Ishikawa (cell line): ENCODE measurements around the gene SLF1.

Source experiments
- EGR1 ChIP-seq: IDR thresholded peaks from 2 replicates; pipeline ENCODE4 v1.6.1; 2012
- EP300 ChIP-seq: IDR thresholded peaks from 2 replicates; pipeline ENCODE4 v1.6.1; 2012; ENCODE audit warnings: borderline replicate concordance
- YY1 ChIP-seq: IDR thresholded peaks from 2 replicates; pipeline ENCODE4 v1.6.1; 2012; ENCODE audit warnings: low read depth
- ZBTB7A ChIP-seq: IDR thresholded peaks from 2 replicates; pipeline ENCODE4 v1.6.1; 2012; ENCODE audit warnings: low read depth
- TF ChIP-seq, protein P1 (sequence below): IDR thresholded peaks from 2 replicates; pipeline ENCODE4 v1.6.1; 2012
- TF ChIP-seq, protein P2 (sequence below): IDR thresholded peaks from 2 replicates; pipeline ENCODE4 v1.6.1; 2012; ENCODE audit warnings: low read depth, mild to moderate bottlenecking

DNA sequence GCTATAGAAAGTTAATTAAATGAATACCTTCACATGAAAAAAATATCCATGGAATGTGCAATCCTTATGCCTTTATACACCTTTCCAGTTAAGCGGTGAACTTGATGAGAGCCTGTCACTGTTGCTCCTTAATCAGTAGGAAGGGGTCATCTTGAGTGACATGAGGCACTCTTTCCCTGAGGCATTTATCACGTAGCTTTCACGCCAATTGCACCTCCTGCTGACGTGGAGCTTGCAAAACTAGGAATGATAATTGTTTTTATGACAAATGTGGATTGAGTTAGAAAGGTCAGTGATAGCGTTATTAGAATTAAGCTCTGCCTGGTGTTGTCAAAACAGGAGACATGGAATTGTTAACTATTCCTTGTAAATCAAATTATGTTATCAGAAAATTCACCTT lies 79.7 kb downstream of the SLF1 start:
- TF ChIP-seq, protein P1, sequence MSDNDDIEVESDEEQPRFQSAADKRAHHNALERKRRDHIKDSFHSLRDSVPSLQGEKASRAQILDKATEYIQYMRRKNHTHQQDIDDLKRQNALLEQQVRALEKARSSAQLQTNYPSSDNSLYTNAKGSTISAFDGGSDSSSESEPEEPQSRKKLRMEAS, result no peak
- TF ChIP-seq EGR1 (no peak), YY1 (no peak), EP300 (no peak), ZBTB7A (no peak)
- TF ChIP-seq, protein P2, sequence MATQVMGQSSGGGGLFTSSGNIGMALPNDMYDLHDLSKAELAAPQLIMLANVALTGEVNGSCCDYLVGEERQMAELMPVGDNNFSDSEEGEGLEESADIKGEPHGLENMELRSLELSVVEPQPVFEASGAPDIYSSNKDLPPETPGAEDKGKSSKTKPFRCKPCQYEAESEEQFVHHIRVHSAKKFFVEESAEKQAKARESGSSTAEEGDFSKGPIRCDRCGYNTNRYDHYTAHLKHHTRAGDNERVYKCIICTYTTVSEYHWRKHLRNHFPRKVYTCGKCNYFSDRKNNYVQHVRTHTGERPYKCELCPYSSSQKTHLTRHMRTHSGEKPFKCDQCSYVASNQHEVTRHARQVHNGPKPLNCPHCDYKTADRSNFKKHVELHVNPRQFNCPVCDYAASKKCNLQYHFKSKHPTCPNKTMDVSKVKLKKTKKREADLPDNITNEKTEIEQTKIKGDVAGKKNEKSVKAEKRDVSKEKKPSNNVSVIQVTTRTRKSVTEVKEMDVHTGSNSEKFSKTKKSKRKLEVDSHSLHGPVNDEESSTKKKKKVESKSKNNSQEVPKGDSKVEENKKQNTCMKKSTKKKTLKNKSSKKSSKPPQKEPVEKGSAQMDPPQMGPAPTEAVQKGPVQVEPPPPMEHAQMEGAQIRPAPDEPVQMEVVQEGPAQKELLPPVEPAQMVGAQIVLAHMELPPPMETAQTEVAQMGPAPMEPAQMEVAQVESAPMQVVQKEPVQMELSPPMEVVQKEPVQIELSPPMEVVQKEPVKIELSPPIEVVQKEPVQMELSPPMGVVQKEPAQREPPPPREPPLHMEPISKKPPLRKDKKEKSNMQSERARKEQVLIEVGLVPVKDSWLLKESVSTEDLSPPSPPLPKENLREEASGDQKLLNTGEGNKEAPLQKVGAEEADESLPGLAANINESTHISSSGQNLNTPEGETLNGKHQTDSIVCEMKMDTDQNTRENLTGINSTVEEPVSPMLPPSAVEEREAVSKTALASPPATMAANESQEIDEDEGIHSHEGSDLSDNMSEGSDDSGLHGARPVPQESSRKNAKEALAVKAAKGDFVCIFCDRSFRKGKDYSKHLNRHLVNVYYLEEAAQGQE, result no peak
